ENCODE data around the gene OR2G3. TPM values are rescaled to one million over a fixed set of nuclear protein-coding genes. Genes with fewer than 3 reads are reported as not detected.

Gene OR2G3
- total and polyA plus RNA-seq, 2 of the 4 experiments (the other 2 are of a cell fraction): not detected

GRCh38 chr1:247614625-247615024 lies 9.2 kb downstream of the OR2G3 start:
- CTCF ChIA-PET: no interaction called here

More at GRCh38 chr1:247614625-247615024, 9.2 kb downstream of the OR2G3 start:
- intact Hi-C loops (cut with micrococcal nuclease) (no loop called here), dilution Hi-C loops (cut with HindIII; ENCODE audit: low sequenced_read_pairs, unreplicated experiment) (no loop called here), in situ Hi-C loops (cut with MboI; ENCODE audit: low sequenced_read_pairs) (no loop called here)
- no peak overlapping the region for H4K5ac ChIP-seq (ENCODE audit: low read depth, low read length)
- no peak overlapping the region for H3K9ac ChIP-seq (ENCODE audit: low read depth, low read length)
- H3K79me1 ChIP-seq (ENCODE audit: low read depth in 1 of 2, low read length in 2 of 2): no peaks in the 10 kb centered on the region
- H3K27ac ChIP-seq (ENCODE audit: insufficient read depth, low read length): no peak overlapping the region
- H3K18ac ChIP-seq (ENCODE audit: low read depth, low read length): no peak overlapping the region
- no peak overlapping the region for H2BK20ac ChIP-seq (ENCODE audit: low read depth, low read length)
- H3K9me3 ChIP-seq (ENCODE audit: control insufficient read depth, insufficient read depth, low read length): peaks cover 13% of the 10 kb centered on the region
- H4K91ac ChIP-seq (ENCODE audit: insufficient read depth, low read depth, low read length): no peak overlapping the region
- no peaks in the 10 kb centered on the region for H3K9me1 ChIP-seq (ENCODE audit: insufficient read depth, low read length)
- no peak overlapping the region for H2AK5ac ChIP-seq (ENCODE audit: low read depth, low read length)
- no peak overlapping the region for H3K4ac ChIP-seq (ENCODE audit: low read depth, low read length)
- H2AK9ac ChIP-seq (replicated peaks; ENCODE audit: low read depth, low read length, poor library complexity): no peak overlapping the region
- ATAC-seq (ENCODE audit: low read depth) (no peak), DNase-seq (no peak)
- no peak overlapping the region for H3K14ac ChIP-seq (replicated peaks; ENCODE audit: low read depth, low read length)
- no peak overlapping the region for H3K56ac ChIP-seq (ENCODE audit: extremely low read depth, insufficient read depth, low read length)
- no peak overlapping the region for H2BK15ac ChIP-seq (ENCODE audit: low read depth, low read length)
- H4K8ac ChIP-seq (ENCODE audit: low read depth in 2 of 2, low read length in 2 of 2): no peak overlapping the region
- WGBS, 2 experiments (ENCODE audit: extremely low coverage in 2 of 2, insufficient read length in 1 of 2): 62% methylated on average over 3 of the region's 5 CpGs; no CpG with 5 or more reads in 1 of the 2 experiments
- no peak overlapping the region for H3K4me2 ChIP-seq (ENCODE audit: low read depth, low read length)
- no peak overlapping the region for H2BK120ac ChIP-seq (ENCODE audit: low read depth, low read length)
- no peak overlapping the region for H3K23ac ChIP-seq (ENCODE audit: low read depth, low read length)
- no peak overlapping the region for H2AFZ ChIP-seq (replicated peaks; ENCODE audit: low read length, poor library complexity)
- TF ChIP-seq BHLHE40 (IDR thresholded peaks at IDR 0.05; ENCODE audit: low read depth, low read length): no peak
- no peak for TF ChIP-seq MAFK (IDR thresholded peaks at IDR 0.05; ENCODE audit: low read depth, low read length)
- TF ChIP-seq SMC3 (IDR thresholded peaks at IDR 0.05; ENCODE audit: low read depth, low read length): no peak
- TF ChIP-seq CHD1 (IDR thresholded peaks at IDR 0.05; ENCODE audit: low read depth, low read length): no peak
- TF ChIP-seq, protein P1, sequence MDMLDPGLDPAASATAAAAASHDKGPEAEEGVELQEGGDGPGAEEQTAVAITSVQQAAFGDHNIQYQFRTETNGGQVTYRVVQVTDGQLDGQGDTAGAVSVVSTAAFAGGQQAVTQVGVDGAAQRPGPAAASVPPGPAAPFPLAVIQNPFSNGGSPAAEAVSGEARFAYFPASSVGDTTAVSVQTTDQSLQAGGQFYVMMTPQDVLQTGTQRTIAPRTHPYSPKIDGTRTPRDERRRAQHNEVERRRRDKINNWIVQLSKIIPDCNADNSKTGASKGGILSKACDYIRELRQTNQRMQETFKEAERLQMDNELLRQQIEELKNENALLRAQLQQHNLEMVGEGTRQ (IDR thresholded peaks at IDR 0.05; ENCODE audit: low read depth, low read length): no peak
- no peak for TF ChIP-seq POLR2A (IDR thresholded peaks at IDR 0.05; ENCODE audit: low read depth, low read length)
- H3K36me3 ChIP-seq (ENCODE audit: control insufficient read depth, insufficient read depth, low read length): no peaks in the 10 kb centered on the region
- POLR2A ChIA-PET (ENCODE audit: unreplicated experiment): no interaction called here
- no peaks in the 10 kb centered on the region for H3K27me3 ChIP-seq (ENCODE audit: control insufficient read depth, insufficient read depth, low read length)
- no peaks in the 10 kb centered on the region for H4K20me1 ChIP-seq (ENCODE audit: insufficient read depth, low read length)
- no peak overlapping the region for H3K4me3 ChIP-seq (ENCODE audit: insufficient read depth, low read depth, low read length)
- H3K4me1 ChIP-seq (ENCODE audit: control insufficient read depth, insufficient read depth, low read length): no peaks in the 10 kb centered on the region
- no TSS peak for BruUV-seq (replicated peaks)
- H2BK5ac ChIP-seq (ENCODE audit: low read depth, low read length, poor library complexity, severe bottlenecking): no peak overlapping the region
